ENCODE measurements around the gene ECE1. TPM values are rescaled to one million over a fixed set of nuclear protein-coding genes. Genes with fewer than 3 reads are reported as not detected.

The ECE1 gene
- total and polyA plus RNA-seq, 2 of the 8 experiments (the other 6 are each of a cell fraction or from before 2014, with no cell fraction given), result 21.4 to 36.8 TPM

DNA sequence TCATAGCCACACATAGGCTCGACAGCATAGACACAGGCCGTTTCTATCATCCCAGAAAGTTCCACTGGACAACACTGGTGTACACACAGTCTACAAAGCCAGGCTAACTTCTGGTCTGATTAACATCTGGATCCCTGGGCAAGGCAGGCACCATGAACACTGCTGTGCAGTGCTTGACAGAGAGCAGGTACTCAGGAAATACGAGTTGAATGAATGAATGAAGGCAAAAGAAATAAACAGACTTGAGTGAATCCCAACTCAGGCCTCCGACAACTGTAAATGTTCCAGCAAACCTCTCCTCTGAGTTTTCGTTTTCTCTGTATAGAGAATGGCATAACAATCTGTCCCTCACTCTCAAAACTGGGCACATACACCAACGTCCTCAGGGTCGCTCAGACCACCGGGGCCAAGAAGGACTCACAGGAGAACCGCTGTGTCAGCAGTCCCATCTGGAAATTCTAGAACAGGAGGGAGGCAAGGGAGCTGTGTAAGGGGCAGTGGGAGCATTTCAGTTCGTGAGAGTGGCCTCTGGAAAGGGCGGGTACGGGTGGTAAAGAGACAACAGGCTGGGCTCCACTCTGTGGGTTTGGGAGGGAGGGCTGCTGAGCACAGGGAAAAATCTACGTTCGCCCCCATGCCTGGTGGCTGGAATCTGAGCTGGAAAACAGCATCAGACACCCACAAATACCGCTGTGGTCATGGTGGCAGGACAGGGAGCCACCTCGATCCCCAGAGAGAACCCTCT is 15.1 kb upstream of the ECE1 start:
- Histone ChIP-seq H4K20me1 (replicated peaks in 1 of 2; ENCODE audit: control insufficient read depth in 1 of 2, insufficient read depth in 2 of 2, low read length in 2 of 2) (peaks cover 0 to 1% of the 10 kb centered on the region in 2 experiments), H3K79me1 (ENCODE audit: low read depth, low read length) (peaks cover 10% of the 10 kb centered on the region), H3K14ac (ENCODE audit: insufficient read length) (no peak overlapping the region), H3K36me3 (ENCODE audit: control insufficient read depth in 2 of 4, insufficient read depth in 4 of 4, low read length in 3 of 4) (no peaks in the 10 kb centered on the region), H4K5ac (ENCODE audit: insufficient read length, low read depth, low read length) (no peak overlapping the region), H2BK5ac (ENCODE audit: low read depth, low read length) (no peak overlapping the region), H3K9ac (replicated peaks in 1 of 4; ENCODE audit: extremely low read depth in 1 of 4, low read depth in 3 of 4, low read length in 3 of 4) (no peak overlapping the region), H3K23me2 (ENCODE audit: low read depth, low read length) (no peaks in the 10 kb centered on the region), H2BK120ac (replicated peaks; ENCODE audit: low read depth, low read length) (no peak overlapping the region), H3K4me3 (ENCODE audit: extremely low read depth in 1 of 4, insufficient read depth in 2 of 4, low read depth in 3 of 4, low read length in 4 of 4) (no peak overlapping the region), H3K9me3 (ENCODE audit: insufficient read depth in 2 of 2, low read depth in 1 of 2, low read length in 1 of 2) (no peaks in the 10 kb centered on the region; a peak in 1 of 4 replicates), H2BK20ac (ENCODE audit: low read length) (no peak overlapping the region), H3K18ac (ENCODE audit: extremely low read depth, low read length) (no peak overlapping the region), H3K27ac (ENCODE audit: low read depth, low read length) (no peak overlapping the region), H3K4me1 (replicated peaks in 1 of 4; ENCODE audit: control insufficient read depth in 3 of 4, insufficient read depth in 4 of 4, low read length in 3 of 4) (peaks cover 12 to 31% (median 19%) of the 10 kb centered on the region in 4 experiments), H3K4ac (replicated peaks; ENCODE audit: insufficient read length, low read depth, low read length) (no peak overlapping the region), H2BK12ac (ENCODE audit: low read depth, low read length) (no peak overlapping the region), H2AFZ (ENCODE audit: low read length) (no peak overlapping the region), H4K91ac (replicated peaks; ENCODE audit: insufficient read length, low read length) (no peak overlapping the region), H3K56ac (replicated peaks; ENCODE audit: insufficient read length, low read depth, low read length) (no peak overlapping the region), H3K79me2 (ENCODE audit: control insufficient read depth in 1 of 2, insufficient read depth in 2 of 2, low read length in 2 of 2) (0 out of 4 replicates have a peak, but pooled peaks cover 0 to 2% of the 10 kb centered on the region in 2 experiments), H3K4me2 (ENCODE audit: insufficient read depth in 1 of 2, low read depth in 2 of 2, low read length in 2 of 2) (no peak overlapping the region), H2AK5ac (ENCODE audit: low read depth, low read length) (no peak overlapping the region), H3K23ac (ENCODE audit: insufficient read length) (no peak overlapping the region), H3K27me3 (replicated peaks in 1 of 4; ENCODE audit: control insufficient read depth in 3 of 4, extremely low read depth in 1 of 4, insufficient read depth in 3 of 4, low read length in 3 of 4) (no peaks in the 10 kb centered on the region), H4K8ac (ENCODE audit: extremely low read depth, insufficient read depth, low read length) (peak overlapping the region; percentile 60; the same call in 1 of the 2 replicates), H2BK15ac (ENCODE audit: low read length) (peak overlapping the region; percentile 46)
- CTCF ChIA-PET (ENCODE audit: partially characterized antibody), result interaction anchor here (0.8 to 3.4 kb wide), 9 partner anchors 10 to 73 kb away, joined by 3 to 16 read pairs (median 4); no protein-coding TSS in a partner anchor
- POLR2A ChIA-PET (ENCODE audit: partially characterized antibody), result interaction anchor here (1.1 kb wide), 1 partner anchor 12 kb away, joined by 3 read pairs; no protein-coding TSS in a partner anchor
- no peak for FAIRE-seq
- no peak for TF ChIP-seq HDAC2 (IDR thresholded peaks at IDR 0.05; ENCODE audit: borderline replicate concordance in 1 of 2, low read depth in 2 of 2, low read length in 2 of 2)
- TF ChIP-seq POU5F1 (IDR thresholded peaks at IDR 0.05; ENCODE audit: low read depth, low read length), result no peak
- TF ChIP-seq MAFK (IDR thresholded peaks at IDR 0.05; ENCODE audit: low read depth, low read length), result 0 out of 2 replicates have a peak, but pooled peaks have one; percentile 11
- no peak for DNase-seq (ENCODE audit: low read depth in 1 of 2, low spot score in 2 of 2)
- WGBS, 2 experiments (ENCODE audit: extremely low coverage in 1 of 2, insufficient coverage in 1 of 2, insufficient read length in 1 of 2, insufficient replicate concordance in 2 of 2, low coverage in 1 of 2, low lambda C conversion rate in 2 of 2, missing lambda C conversion rate in 1 of 2), result 86% methylated on average over 15 of the region's 16 CpGs; no CpG with 5 or more reads in 1 of the 2 experiments
